Type B pancreatic cell (in vitro differentiated cells): ENCODE data around the gene LIN37. TPM values are rescaled to one million over a fixed set of nuclear protein-coding genes. Genes with fewer than 3 reads are reported as not detected.

Source experiments
- DNase-seq: peaks from one replicate; pipeline ENCODE4 v3.0.0; 2021; ENCODE audit warnings: mixed read lengths; ENCODE audit not compliant: unreplicated experiment; ENCODE audit errors: extremely low spot score
- H3K27ac Mint-ChIP-seq: 2 replicates; pipeline ENCODE4 v1.8.0; 2021; ENCODE audit warnings: mild to moderate bottlenecking, mixed read lengths
- H3K27me3 Mint-ChIP-seq: 2 replicates; pipeline ENCODE4 v1.8.0; 2021; ENCODE audit warnings: mixed read lengths
- H3K36me3 Mint-ChIP-seq: 2 replicates; pipeline ENCODE4 v1.8.0; 2021; ENCODE audit warnings: mixed read lengths
- H3K4me1 Mint-ChIP-seq: one replicate; pipeline ENCODE4 v1.8.0; 2021; ENCODE audit warnings: mixed read lengths; ENCODE audit not compliant: unreplicated experiment
- H3K4me3 Mint-ChIP-seq: 2 replicates; pipeline ENCODE4 v1.8.0; 2021; ENCODE audit warnings: mild to moderate bottlenecking, mixed read lengths
- H3K9me3 Mint-ChIP-seq: 2 replicates; pipeline ENCODE4 v1.8.0; 2021; ENCODE audit warnings: mixed read lengths
- total RNA-seq: library from RNA; stranded (reverse); gene quantifications from 2 replicates; pipeline ENCODE4 v1.2.1, GENCODE V29; 2021; ENCODE audit warnings: low replicate concordance
- TF ChIP-seq, protein P1 (sequence below): fragments of 200-600 bp; sonication (generic); conservative IDR thresholded peaks from 2 replicates; pipeline ENCODE4 v1.5.0; 2021; ENCODE audit warnings: antibody characterized with exemption, mild to moderate bottlenecking

LIN37 gene
- total RNA-seq, 1 donor from 2014 or later: 17.9 TPM

DNA sequence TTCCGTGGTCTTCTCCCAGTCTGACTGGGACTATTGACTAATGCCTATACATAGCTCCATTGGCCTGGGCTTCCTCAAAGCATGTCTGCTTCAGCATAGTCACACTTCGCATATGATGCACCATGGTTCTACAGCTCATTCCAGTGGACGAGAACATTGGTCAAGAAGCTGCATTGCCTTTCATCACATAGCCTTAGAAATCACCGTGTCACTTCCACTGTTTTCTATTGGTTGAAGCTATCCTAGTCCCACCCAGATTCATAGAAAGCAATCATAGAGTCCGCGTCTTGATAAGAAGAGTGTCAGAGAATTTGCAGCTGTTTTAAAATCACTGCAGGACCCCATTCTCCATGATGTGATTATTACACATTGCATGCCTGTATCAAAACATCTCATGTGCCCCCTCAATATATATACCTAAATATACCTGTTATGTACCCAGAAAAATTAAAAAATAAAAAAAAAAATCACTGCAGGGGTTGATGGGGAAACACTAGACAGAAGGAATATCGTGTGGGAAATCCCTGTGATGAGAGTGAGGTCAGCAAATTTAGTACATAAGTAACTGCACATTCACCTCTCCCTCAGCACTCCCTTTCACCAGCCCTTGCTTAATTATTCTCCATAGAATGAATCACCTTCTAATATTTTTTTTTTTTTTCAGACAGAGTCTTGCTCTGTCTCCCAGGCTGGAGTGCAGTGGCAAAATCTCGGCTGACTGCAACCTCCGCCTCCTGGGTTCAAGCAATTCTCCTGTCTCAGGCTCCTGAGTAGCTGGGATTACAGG, 24.8 kb downstream of the LIN37 start:
- DNase-seq: no peak
- peaks cover 34% of the 10 kb centered on the region for H3K4me1 Mint-ChIP-seq
- H3K9me3 Mint-ChIP-seq: no peaks in the 10 kb centered on the region

DNA sequence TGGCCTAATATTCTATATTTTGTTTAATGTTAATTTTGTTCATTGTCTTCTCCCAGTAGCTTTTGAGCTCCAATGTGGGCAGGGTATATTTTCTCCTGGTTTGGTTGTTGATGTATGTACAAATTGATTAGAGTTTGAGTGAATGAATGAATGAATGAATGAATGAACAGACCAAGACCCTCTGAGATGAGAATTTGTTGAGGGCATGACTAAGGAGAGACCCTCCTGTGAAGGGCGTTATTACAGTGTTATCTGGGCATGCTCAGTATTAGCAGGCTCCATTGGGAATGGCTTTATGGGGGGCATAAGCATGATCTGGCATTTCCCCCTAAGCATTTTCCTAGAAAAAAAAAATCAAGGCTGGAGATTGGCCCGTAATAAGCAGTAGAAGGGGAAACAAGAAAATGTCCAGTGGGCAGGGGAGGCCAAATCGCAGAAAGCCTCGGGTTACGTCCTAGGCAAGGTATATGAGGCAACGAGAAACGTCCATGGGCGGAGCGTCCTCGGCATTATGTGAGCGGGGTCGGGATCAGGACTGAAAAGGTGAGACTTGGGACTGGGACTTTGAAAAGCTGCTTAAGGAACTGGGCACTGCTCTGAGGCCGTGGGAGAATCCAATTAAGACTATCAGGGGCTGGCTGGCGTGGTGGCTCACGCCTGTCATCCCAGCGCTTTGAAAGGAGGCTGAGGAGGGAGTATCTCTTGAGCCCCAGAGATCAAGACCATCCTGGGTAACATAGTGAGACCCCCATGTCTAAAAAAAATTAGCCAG, 26.1 kb downstream of the LIN37 start:
- Mint-ChIP-seq H3K9me3 (no peaks in the 10 kb centered on the region), H3K4me1 (peaks cover 34% of the 10 kb centered on the region), H3K4me3 (peak overlapping the region; percentile 87), H3K27me3 (no peaks in the 10 kb centered on the region), H3K36me3 (no peaks in the 10 kb centered on the region), H3K27ac (peak overlapping the region; percentile 78)
- no peak for DNase-seq
- TF ChIP-seq, protein P1, sequence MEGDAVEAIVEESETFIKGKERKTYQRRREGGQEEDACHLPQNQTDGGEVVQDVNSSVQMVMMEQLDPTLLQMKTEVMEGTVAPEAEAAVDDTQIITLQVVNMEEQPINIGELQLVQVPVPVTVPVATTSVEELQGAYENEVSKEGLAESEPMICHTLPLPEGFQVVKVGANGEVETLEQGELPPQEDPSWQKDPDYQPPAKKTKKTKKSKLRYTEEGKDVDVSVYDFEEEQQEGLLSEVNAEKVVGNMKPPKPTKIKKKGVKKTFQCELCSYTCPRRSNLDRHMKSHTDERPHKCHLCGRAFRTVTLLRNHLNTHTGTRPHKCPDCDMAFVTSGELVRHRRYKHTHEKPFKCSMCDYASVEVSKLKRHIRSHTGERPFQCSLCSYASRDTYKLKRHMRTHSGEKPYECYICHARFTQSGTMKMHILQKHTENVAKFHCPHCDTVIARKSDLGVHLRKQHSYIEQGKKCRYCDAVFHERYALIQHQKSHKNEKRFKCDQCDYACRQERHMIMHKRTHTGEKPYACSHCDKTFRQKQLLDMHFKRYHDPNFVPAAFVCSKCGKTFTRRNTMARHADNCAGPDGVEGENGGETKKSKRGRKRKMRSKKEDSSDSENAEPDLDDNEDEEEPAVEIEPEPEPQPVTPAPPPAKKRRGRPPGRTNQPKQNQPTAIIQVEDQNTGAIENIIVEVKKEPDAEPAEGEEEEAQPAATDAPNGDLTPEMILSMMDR: no peak

More for the DNA sequence above, 24.8 kb downstream of the LIN37 start:
- H3K27ac Mint-ChIP-seq: no peak overlapping the region
- peaks cover 4% of the 10 kb centered on the region for H3K36me3 Mint-ChIP-seq
- TF ChIP-seq, protein P1: no peak
- H3K4me3 Mint-ChIP-seq: peak overlapping the region; percentile 60
- no peaks in the 10 kb centered on the region for H3K27me3 Mint-ChIP-seq

DNA sequence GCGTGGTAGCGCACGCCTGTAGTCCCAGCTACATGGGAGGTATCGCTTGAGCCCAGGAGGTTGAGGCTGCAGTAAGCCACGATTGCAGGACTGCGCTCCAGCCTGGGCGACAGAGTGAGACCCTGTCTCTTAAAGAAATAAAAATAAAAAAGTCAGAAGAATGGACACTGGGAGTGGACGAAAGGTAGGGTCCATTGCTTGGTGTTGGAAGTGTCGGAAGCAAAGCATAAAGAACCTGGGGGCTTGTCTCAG, 26.6 kb downstream of the LIN37 start:
- Mint-ChIP-seq H3K4me3 (peak overlapping the region; percentile 87), H3K27ac (peak overlapping the region; percentile 78), H3K9me3 (no peaks in the 10 kb centered on the region), H3K36me3 (no peaks in the 10 kb centered on the region), H3K4me1 (peaks cover 34% of the 10 kb centered on the region), H3K27me3 (no peaks in the 10 kb centered on the region)
- DNase-seq: no peak
- TF ChIP-seq, protein P1: no peak

DNA sequence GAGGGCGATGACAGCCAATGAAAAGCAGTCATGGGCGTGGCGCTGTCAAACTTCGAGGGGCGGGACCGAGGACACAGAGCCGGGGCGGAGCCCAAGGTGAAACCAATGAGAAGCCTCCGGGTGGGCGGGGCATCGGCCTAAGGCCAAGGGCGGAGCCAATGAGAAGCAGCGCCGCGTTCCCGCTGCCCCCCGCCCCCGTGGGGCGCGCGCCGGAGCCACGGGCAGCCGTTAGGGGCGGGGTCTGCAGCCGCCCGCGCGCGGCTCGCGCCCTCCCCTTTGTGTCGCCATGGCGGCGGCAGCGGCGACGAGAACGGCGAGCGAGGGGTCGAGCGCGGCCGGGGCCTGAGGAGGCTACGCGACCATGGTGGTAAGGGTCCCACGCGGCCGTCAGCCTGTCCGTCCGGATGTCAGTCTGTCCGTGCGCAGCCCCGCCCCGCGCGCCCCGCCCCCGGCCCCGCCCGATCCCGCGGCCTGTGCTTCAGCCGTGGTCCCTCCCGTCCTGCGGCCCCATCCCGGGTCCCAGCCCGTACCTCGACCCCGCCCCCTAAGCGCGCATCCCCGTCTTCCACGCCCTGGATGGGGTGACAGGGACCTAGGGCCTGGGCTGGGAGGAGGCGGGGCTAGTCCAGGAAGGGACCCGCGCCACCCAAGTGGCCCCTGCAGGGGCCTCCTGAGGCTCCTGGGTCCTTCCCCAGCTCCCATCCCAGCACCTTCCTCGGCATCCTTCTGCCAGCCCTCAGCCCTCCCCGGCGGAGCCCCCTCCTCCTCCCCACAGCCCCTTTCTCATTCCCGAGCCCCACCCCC, 27.1 kb downstream of the LIN37 start, which contains the start of gene ARHGAP33:
TSS of gene ARHGAP33 (plus strand) at position 267 of the 804 bp plus-strand sequence. CDS start at position 362, 95 bp downstream.
- Mint-ChIP-seq H3K9me3 (no peaks in the 10 kb centered on the region), H3K27ac (peak within 1 kb of the TSS; percentile 78), H3K4me3 (peak within 1 kb of the TSS; percentile 87), H3K27me3 (no peaks in the 10 kb centered on the region), H3K4me1 (peaks cover 34% of the 10 kb centered on the region), H3K36me3 (no peaks in the 10 kb centered on the region)
- peak; percentile 99 for DNase-seq
- TF ChIP-seq, protein P1: no peak

DNA sequence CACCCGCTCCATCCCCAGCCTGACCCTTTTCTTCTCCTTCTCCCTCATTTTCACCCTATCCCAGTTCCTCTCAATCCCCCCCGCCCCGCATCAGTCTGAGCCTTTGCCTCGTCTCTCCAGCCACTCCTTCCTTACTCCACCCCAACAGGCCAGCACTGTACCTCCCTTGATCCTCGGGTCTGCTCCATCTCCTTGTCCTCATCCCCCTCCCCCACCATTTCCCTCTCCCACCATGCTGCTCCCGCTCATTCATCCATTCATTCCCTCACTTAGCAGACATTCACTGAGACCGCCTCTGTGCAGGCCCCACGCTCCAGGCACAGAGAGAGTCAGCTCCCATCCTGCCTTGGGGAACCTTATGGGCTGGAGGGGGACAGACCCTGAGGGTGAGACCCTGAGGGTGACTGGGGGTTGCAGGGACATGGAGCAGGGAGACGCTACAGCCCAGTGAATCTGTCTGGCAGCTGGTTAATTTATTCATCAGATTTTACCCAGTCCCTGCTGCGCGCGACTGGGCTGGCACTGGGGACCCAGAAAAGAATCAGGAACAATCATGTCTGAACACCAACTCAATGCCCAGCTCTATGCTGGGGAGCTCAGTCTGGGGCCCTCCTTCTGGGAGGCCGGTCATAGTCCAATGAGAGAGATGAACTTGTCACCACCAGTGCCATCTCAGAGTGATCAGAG, 27.9 kb downstream of the LIN37 start:
- TF ChIP-seq, protein P1: no peak
- no peak overlapping the region for H3K27ac Mint-ChIP-seq
- H3K4me1 Mint-ChIP-seq: peaks cover 34% of the 10 kb centered on the region
- DNase-seq: peak; percentile 60
- peak overlapping the region; percentile 84 for H3K4me3 Mint-ChIP-seq
- H3K36me3 Mint-ChIP-seq: no peaks in the 10 kb centered on the region
- no peaks in the 10 kb centered on the region for H3K9me3 Mint-ChIP-seq
- H3K27me3 Mint-ChIP-seq: no peaks in the 10 kb centered on the region
